H9 (cell line): ENCODE measurements around the gene ABCA1. TPM values are rescaled to one million over a fixed set of nuclear protein-coding genes. Genes with fewer than 3 reads are reported as not detected.

Experiments
- DNase-seq: peaks from one replicate; pipeline ENCODE4 v3.0.0-alpha.2; 2017
- H2AFZ ChIP-seq: one replicate; pipeline ENCODE4 v1.6.1; 2013; ENCODE audit warnings: mild to moderate bottlenecking, low read length, control low read depth, moderate library complexity
- H2AK5ac ChIP-seq: 2 replicates; pipeline ENCODE4 v1.6.1; 2013; ENCODE audit warnings: low read length, control low read depth, mixed read lengths; ENCODE audit not compliant: insufficient read length
- H2BK120ac ChIP-seq: one replicate; pipeline ENCODE4 v1.6.1; 2013; ENCODE audit warnings: low read depth, mild to moderate bottlenecking, low read length, control low read depth, inconsistent platforms; ENCODE audit not compliant: poor library complexity, severe bottlenecking
- H2BK12ac ChIP-seq: 2 replicates; pipeline ENCODE4 v1.6.1; 2013; ENCODE audit warnings: low read length, control low read depth, mixed read lengths, low read depth; ENCODE audit not compliant: insufficient read length
- H2BK15ac ChIP-seq: 2 replicates; pipeline ENCODE4 v1.6.1; 2013; ENCODE audit warnings: low read depth, low read length, control low read depth
- H2BK20ac ChIP-seq: one replicate; pipeline ENCODE4 v1.6.1; 2013; ENCODE audit warnings: low read depth, mild to moderate bottlenecking, low read length, control low read depth, inconsistent platforms; ENCODE audit not compliant: poor library complexity, severe bottlenecking
- H2BK5ac ChIP-seq: 2 replicates; pipeline ENCODE4 v1.6.1; 2013; ENCODE audit warnings: low read length, control low read depth, mixed read lengths; ENCODE audit not compliant: insufficient read length
- H3K14ac ChIP-seq: 2 replicates; pipeline ENCODE4 v1.6.1; 2013; ENCODE audit warnings: low read length, control low read depth; ENCODE audit not compliant: insufficient read depth
- H3K18ac ChIP-seq: 2 replicates; pipeline ENCODE4 v1.6.1; 2013; ENCODE audit warnings: low read depth, mild to moderate bottlenecking, mixed read lengths, low read length, control low read depth; ENCODE audit not compliant: insufficient read length
- H3K23ac ChIP-seq: 2 replicates; pipeline ENCODE4 v1.6.1; 2013; ENCODE audit warnings: low read length, control low read depth, mixed read lengths, low read depth; ENCODE audit not compliant: insufficient read length
- H3K23me2 ChIP-seq: 2 replicates; pipeline ENCODE4 v1.6.1; 2013; ENCODE audit warnings: low read depth, mild to moderate bottlenecking, mixed read lengths, low read length, control low read depth; ENCODE audit not compliant: insufficient read length, poor library complexity, severe bottlenecking
- H3K27ac ChIP-seq: 2 replicates; pipeline ENCODE4 v1.5.1; 2013; ENCODE audit warnings: low read length, control low read depth, mixed read lengths, low read depth; ENCODE audit not compliant: insufficient read length
- H3K27me3 ChIP-seq: 2 replicates; pipeline ENCODE4 v1.6.1; 2013; ENCODE audit warnings: low read length, control low read depth, inconsistent platforms; ENCODE audit not compliant: insufficient read depth
- H3K4ac ChIP-seq: 2 replicates; pipeline ENCODE4 v1.6.1; 2013; ENCODE audit warnings: low read depth, mild to moderate bottlenecking, control low read depth, inconsistent platforms, low read length, moderate library complexity
- H3K4me1 ChIP-seq: 2 replicates; pipeline ENCODE4 v1.6.1; 2013; ENCODE audit warnings: low read length, control low read depth, inconsistent platforms; ENCODE audit not compliant: insufficient read depth
- H3K4me2 ChIP-seq: 2 replicates; pipeline ENCODE4 v1.6.1; 2013; ENCODE audit warnings: low read length, control low read depth, mixed read lengths; ENCODE audit not compliant: insufficient read length, insufficient read depth
- H3K56ac ChIP-seq: 2 replicates; pipeline ENCODE4 v1.6.1; 2013; ENCODE audit warnings: low read depth, mild to moderate bottlenecking, mixed read lengths, low read length, control low read depth; ENCODE audit not compliant: insufficient read length
- H3K79me1 ChIP-seq: 2 replicates; pipeline ENCODE4 v1.6.1; 2013; ENCODE audit warnings: low read depth, mild to moderate bottlenecking, moderate library complexity, low read length, control low read depth, inconsistent platforms; ENCODE audit not compliant: insufficient read depth, poor library complexity, severe bottlenecking
- H3K79me2 ChIP-seq: 2 replicates; pipeline ENCODE4 v1.6.1; 2013; ENCODE audit warnings: low read length, control low read depth, inconsistent platforms; ENCODE audit not compliant: insufficient read depth
- H3K9ac ChIP-seq: 2 replicates; pipeline ENCODE4 v1.6.1; 2013; ENCODE audit warnings: low read length, control low read depth, mixed read lengths; ENCODE audit not compliant: insufficient read length; ENCODE audit errors: extremely low read depth
- H3K9me3 ChIP-seq: one replicate; pipeline ENCODE4 v1.6.1; 2013; ENCODE audit warnings: low read depth, low read length, inconsistent platforms; ENCODE audit not compliant: control insufficient read depth
- H3T11ph ChIP-seq: one replicate; pipeline ENCODE4 v1.6.1; 2013; ENCODE audit warnings: mild to moderate bottlenecking, low read length, control low read depth, inconsistent platforms
- H4K20me1 ChIP-seq: one replicate; pipeline ENCODE4 v1.6.1; 2013; ENCODE audit not compliant: control insufficient read depth, insufficient read length, insufficient read depth
- H4K5ac ChIP-seq: 2 replicates; pipeline ENCODE4 v1.6.1; 2013; ENCODE audit warnings: low read depth, mild to moderate bottlenecking, mixed read lengths, low read length, control low read depth; ENCODE audit not compliant: insufficient read length
- H4K8ac ChIP-seq: replicated peaks from 2 replicates; pipeline ENCODE4 v1.6.1; 2013; ENCODE audit warnings: low read length, control low read depth, mixed read lengths, low read depth; ENCODE audit not compliant: insufficient read length
- H4K91ac ChIP-seq: 2 replicates; pipeline ENCODE4 v1.6.1; 2013; ENCODE audit warnings: low read depth, mild to moderate bottlenecking, moderate library complexity, mixed read lengths, low read length, control low read depth; ENCODE audit not compliant: insufficient read length
- H3K27ac Mint-ChIP-seq, 3 experiments: 2 replicates in 2 of 3; 3 replicates in 1 of 3; pipeline ENCODE4 v1.8.0; 2020 to 2021; ENCODE audit warnings: mixed read lengths in 3 of 3, mild to moderate bottlenecking in 1 of 3, moderate library complexity in 1 of 3
- H3K27me3 Mint-ChIP-seq: 2 replicates; pipeline ENCODE4 v1.8.0; 2021; ENCODE audit warnings: low read depth, mild to moderate bottlenecking, moderate library complexity, mixed read lengths
- H3K36me3 Mint-ChIP-seq, 3 experiments: 2 replicates in 2 of 3; 3 replicates in 1 of 3; pipeline ENCODE4 v1.8.0; 2020 to 2021; ENCODE audit warnings: low read depth in 3 of 3, mixed read lengths in 3 of 3; ENCODE audit not compliant: insufficient read depth in 1 of 3
- H3K4me1 Mint-ChIP-seq, 2 experiments: 2 replicates each; pipeline ENCODE4 v1.8.0; 2020; ENCODE audit warnings: mixed read lengths in 2 of 2
- H3K4me3 Mint-ChIP-seq, 2 experiments: 2 replicates in 1 of 2; 3 replicates in 1 of 2; pipeline ENCODE4 v1.8.0; 2020 to 2021; ENCODE audit warnings: mild to moderate bottlenecking in 2 of 2, mixed read lengths in 2 of 2, moderate library complexity in 1 of 2
- H3K9me3 Mint-ChIP-seq, 2 experiments: 2 replicates in 1 of 2; 3 replicates in 1 of 2; pipeline ENCODE4 v1.8.0; 2020; ENCODE audit warnings: mild to moderate bottlenecking in 2 of 2, mixed read lengths in 2 of 2, moderate library complexity in 1 of 2
- CTCF ChIP-seq: fragments of 200-600 bp; sonication (generic); conservative IDR thresholded peaks from 3 replicates; pipeline ENCODE4 v1.8.0; 2021; ENCODE audit warnings: antibody characterized with exemption, mild to moderate bottlenecking
- total RNA-seq: library from RNA; stranded (reverse); gene quantifications from 2 replicates; pipeline ENCODE4 v1.2.1, GENCODE V29; 2021

The ABCA1 gene
- total RNA-seq, 1 experiment from 2014 or later = 16.6 TPM

GRCh38 chr9:104775574-104775936 lies 152.4 kb downstream of the ABCA1 start:
- no peak for TF ChIP-seq CTCF
- no peak overlapping the region for H3K27ac ChIP-seq
- no peaks in the 10 kb centered on the region for H3K27me3 ChIP-seq
- no peak overlapping the region for H3K14ac ChIP-seq
- no peak overlapping the region for H2BK20ac ChIP-seq
- no peaks in the 10 kb centered on the region for H4K20me1 ChIP-seq
- H2BK120ac ChIP-seq = no peak overlapping the region
- H3K23ac ChIP-seq = no peak overlapping the region
- H3K56ac ChIP-seq = no peak overlapping the region
- H3K9me3 Mint-ChIP-seq = no peaks in the 10 kb centered on the region
- no peak overlapping the region for H4K5ac ChIP-seq
- no peak overlapping the region for H2BK15ac ChIP-seq
- no peaks in the 10 kb centered on the region; the same call in 1 of the 2 replicates for H3K27me3 Mint-ChIP-seq
- no peak overlapping the region for H2AFZ ChIP-seq
- no peak overlapping the region for H4K91ac ChIP-seq
- H3K36me3 Mint-ChIP-seq = no peaks in the 10 kb centered on the region
- H2BK12ac ChIP-seq = no peak overlapping the region
- H3K4me2 ChIP-seq = no peak overlapping the region
- H3K79me2 ChIP-seq = no peaks in the 10 kb centered on the region
- no peak for DNase-seq
- H3K4me3 Mint-ChIP-seq = no peak overlapping the region
- no peaks in the 10 kb centered on the region for H3K4me1 Mint-ChIP-seq
- no peaks in the 10 kb centered on the region for H3K79me1 ChIP-seq
- no peak overlapping the region for H3K18ac ChIP-seq
- H4K8ac ChIP-seq = no peak overlapping the region
- H3K4me1 ChIP-seq = no peaks in the 10 kb centered on the region
- no peak overlapping the region for H3K4ac ChIP-seq
- H3K9me3 ChIP-seq = no peaks in the 10 kb centered on the region
- no peak overlapping the region for H2BK5ac ChIP-seq
- no peak overlapping the region for H3T11ph ChIP-seq
- H2AK5ac ChIP-seq = no peak overlapping the region
- no peaks in the 10 kb centered on the region for H3K23me2 ChIP-seq
- no peak overlapping the region for H3K9ac ChIP-seq
- no peak overlapping the region for H3K27ac Mint-ChIP-seq
